22Rv1 (cell line): ENCODE measurements around the gene SUGP1.

Source experiments
- CTCF ChIP-seq: fragments of 450-650 bp; IDR thresholded peaks from 2 replicates; pipeline ENCODE4 v1.5.1; 2017; ENCODE audit warnings: mild to moderate bottlenecking
- ZFX ChIP-seq: fragments of 450-650 bp; IDR thresholded peaks from 2 replicates; pipeline ENCODE4 v1.6.1; 2017; ENCODE audit warnings: antibody characterized with exemption, borderline replicate concordance

- TF ChIP-seq CTCF (no peak), ZFX (no peak)
Measured at GRCh38 chr19:19349365-19349764, 29.1 kb upstream of the SUGP1 start.
